Stomach (tissue), 4 donors: ENCODE measurements around the gene DAGLB.

Experiments
- CTCF ChIP-seq, 7 experiments: fragments of 450-650 bp in 4 of 7; fragments of 200-600 bp in 3 of 7; sonication (generic) in 3 of 7; IDR thresholded peaks; one replicate each; pipeline ENCODE4 v1.5.1; 2016 to 2019; ENCODE audit warnings: antibody characterized with exemption in 7 of 7, control low read depth in 2 of 7, mild to moderate bottlenecking in 1 of 7
- EP300 ChIP-seq: sonication (generic); formaldehyde crosslinking; IDR thresholded peaks from one replicate; pipeline ENCODE4 v1.6.1; 2017; ENCODE audit warnings: antibody characterized with exemption

GRCh38 chr7:6482307-6482706 is 34.6 kb upstream of the DAGLB start:
- no peak for TF ChIP-seq CTCF (IDR thresholded peaks at IDR 0.05)
- no peak for TF ChIP-seq EP300
